GM19438 (cell line): Measurements from ENCODE around the gene SPPL2B.
"Not testable (repeated sequence)": the region's sequence is repeated elsewhere in the genome, so short reads cannot be mapped to it uniquely, and the experiment has no call there.

Experiments used
- ATAC-seq: cut with Tn5 transposase; IDR thresholded peaks from one replicate; pipeline ENCODE4 v1.9.1; 2021; ENCODE audit warnings: low read depth; ENCODE audit not compliant: unreplicated experiment

Gene SPPL2B

DNA sequence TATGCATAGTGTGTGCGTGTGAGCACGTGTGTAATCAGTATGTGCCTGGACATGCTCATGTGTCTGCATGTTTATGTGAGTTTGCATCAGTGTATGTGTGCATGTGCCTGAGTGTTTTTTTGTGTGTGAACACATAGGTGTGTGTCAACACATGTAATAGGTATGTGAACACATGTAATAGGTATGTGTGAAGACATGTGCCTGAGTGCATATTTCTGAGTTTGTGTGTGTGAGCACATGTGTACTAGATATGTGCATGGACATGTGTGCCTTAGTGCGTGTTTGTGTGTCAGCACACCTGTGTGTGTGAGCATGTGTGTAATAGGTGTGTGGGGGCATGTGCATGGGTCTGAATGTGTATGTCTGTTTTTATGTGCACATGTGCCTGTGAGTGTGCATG is 7.4 kb downstream of the SPPL2B start:
- no peak for ATAC-seq

DNA sequence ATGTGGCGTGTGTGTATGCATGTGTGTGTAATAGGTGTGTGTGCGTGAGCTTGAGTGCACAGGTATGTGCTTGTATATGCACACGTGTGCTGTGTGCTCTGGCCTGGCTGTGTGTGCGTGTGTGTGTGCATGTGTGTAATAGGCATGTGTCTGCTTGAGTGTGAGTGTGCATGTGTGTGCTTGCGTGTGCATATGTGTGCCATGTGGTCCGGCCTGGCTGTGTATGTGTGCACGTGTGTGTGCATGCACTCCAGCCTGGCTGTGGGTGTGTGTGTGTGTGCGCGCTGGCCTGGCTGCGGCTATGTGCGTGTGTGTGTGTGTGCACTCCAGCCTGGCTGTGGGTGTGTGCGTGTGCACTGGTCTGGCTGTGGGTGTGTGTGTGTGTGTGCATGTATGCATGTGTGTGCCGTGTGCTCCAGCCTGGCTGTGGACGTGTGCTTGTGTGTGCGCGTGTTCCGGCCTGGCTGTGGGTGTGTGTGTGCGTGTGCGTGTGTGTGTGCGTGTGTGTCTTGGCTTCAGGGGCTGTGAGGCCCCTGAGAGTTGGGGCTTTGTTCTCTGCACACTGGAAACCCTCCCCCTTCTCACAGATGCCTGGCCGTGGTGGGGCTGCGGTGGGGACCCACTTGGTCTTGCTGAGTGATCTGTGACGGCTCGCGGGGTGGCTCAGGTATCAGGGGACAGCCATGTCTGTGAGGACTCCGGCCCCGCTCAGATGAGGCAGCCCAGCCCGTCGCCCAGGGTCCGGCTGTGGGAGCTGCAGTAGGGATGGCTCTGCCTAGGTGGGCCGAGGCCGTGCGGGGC is 8.2 kb downstream of the SPPL2B start:
- ATAC-seq, result no peak

DNA sequence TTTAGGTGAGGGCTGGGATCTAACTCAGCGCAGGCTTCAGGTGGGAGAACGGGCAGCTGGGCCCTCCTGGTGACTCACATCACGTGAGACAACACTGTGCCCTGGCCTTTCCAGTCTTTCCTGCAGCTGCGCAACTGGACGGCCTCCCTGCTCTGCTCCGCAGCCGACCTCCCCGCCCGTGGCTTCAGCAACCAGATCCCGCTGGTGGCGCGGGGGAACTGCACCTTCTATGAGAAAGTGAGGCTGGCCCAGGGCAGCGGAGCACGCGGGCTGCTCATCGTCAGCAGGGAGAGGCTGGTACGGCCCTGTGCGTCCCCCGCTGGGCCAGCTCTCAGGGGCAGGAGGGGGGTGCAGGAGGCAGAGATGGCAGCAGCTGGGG is 8.8 kb downstream of the SPPL2B start:
- ATAC-seq, result no peak

DNA sequence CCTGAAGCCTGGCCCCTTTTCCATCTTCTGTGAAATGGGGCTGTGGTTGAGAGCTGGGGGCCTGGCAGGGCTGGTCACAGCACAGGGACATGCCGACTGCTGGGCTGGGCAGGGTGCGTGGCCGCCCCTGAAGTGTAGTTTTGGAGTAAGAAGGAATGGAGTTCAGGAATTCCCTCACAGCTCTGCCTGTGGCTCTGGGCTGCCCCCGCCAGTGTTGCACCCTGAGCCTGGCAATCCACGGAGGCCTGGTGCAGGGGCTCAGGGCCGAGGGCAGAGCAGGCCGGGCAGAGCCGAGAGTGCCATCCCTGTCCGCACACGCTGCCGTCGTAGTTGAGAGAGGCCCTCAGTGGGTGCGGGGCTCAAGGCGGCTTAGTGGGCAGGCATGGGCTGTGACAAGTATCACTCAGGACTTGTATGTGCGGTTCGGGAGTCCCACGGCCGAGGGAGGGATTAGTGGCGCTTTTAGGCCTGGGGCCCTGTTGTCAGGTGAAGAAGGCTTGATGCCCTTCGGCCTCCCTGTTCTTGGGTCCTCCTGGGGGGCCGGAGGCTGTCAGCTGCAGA is 9.7 kb downstream of the SPPL2B start:
- ATAC-seq, result no peak

DNA sequence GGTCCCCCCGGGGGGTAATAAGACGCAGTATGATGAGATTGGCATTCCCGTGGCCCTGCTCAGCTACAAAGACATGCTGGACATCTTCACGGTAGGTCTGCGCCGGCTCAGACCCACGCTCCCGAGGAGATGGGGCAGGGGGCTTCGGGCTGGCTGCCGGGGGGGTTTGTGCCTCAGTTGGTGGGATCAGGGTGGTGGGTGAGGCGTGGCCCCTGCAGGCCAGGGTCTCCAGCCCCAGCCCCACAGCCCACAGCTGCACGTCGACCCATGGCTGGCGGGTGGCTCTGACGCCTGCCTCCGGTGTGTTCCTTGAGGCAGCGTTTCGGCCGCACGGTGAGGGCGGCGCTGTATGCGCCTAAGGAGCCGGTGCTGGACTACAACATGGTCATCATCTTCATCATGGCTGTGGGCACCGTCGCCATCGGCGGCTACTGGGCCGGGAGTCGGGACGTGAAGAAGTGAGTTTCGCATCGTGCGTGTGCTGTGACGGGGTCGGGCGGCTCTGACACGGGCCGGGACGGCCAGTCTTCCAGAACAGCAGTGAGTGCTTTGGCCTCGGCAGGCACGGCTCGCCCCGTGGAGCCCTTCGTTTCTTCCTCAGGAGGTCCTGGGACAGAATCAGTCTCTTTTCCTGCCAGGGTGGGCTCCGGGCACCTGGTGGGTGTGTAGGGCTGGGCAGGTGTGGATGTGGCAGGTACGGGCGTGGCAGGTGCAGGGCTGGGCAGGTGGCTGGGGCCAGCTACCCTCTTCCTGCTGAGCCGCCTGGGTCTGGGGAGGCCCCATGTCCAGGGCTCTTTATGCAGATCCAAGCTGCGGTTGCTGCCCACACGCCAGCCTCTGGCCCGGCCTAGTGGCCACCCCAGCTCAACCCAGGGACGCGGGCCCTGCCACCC is 10.5 kb downstream of the SPPL2B start:
- no peak for ATAC-seq

DNA sequence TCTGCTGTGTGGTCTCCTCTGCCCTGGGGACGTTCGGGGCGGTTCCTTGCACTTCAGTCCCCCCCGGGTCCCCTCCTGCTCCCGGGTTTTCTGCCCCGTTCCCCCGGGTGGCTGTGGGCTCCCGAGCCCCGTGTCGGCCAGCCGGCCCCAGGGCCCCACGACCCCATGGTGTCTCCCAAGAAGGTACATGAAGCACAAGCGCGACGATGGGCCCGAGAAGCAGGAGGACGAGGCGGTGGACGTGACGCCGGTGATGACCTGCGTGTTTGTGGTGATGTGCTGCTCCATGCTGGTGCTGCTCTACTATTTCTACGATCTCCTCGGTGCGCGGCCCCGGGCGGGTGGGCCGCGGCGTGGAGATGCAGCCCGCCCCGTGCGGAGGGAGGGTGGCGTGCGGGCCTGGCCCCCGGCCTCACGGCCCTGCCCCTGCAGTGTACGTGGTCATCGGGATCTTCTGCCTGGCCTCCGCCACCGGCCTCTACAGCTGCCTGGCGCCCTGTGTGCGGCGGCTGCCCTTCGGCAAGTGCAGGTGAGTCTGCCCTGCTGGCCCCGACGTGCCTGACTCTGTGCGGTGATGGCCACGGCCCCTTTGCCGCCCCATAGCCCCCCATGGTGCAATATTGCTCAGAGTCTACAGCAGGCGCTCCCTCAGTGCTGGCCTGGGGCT is 11.3 kb downstream of the SPPL2B start:
- ATAC-seq, result no peak

DNA sequence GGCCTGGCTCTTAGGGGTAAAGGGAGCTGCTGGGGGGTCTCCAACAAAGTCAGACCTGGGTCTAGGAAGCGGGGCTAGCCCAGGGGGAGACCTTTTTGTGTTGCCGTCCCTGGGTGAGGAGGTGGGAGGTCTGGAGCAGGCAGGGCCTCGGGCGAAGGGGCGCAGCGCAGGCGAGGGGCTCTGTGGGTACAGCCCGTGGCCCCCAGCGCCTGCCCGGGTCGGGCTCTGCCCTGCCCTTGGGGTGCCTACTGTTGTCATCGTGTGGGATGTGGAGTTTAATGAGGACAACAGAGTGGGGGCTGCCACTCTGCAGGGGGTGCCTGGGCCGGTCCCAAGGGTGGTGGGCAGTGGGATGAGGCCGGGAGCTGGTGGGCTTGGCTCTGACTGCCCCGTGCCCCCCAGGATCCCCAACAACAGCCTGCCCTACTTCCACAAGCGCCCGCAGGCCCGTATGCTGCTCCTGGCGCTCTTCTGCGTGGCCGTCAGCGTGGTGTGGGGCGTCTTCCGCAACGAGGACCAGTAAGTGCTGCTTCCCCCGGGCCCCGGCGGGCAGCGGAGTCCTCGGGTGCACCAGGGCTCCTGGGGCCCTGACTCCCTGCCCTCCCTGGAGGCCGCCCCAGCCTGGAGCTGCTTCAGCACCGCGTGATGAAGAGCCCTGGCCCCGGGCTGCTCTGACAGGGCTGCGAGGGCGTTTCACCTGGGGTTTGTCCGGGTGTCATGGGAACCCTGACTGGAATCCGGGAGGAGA is 12.2 kb downstream of the SPPL2B start:
- ATAC-seq, result no peak

DNA sequence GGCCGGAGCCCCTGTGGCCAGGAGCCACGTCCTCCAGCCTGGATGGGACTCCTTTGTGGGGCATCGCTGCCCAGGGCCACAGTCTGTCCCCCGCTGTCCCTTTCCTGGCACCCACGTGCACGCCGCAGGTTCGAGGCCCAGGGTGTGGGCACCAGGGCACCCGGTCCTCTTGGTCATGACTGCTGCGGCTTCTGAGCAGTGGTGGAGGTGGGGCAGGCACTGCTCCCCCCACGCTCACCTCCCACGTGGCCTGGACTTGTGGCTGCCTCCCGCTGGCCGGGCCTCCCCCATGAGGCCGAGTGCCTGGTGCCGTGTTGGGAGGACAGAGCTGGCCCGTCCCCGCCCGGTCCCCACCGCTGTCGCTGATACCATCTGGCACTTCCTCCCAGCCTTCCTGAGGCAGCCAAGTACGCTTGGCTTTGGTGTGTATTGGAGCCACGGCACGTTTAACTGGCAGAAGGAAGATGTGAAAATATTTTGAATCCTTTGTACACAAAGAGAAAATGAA is 12.8 kb downstream of the SPPL2B start:
- ATAC-seq, result no peak

DNA sequence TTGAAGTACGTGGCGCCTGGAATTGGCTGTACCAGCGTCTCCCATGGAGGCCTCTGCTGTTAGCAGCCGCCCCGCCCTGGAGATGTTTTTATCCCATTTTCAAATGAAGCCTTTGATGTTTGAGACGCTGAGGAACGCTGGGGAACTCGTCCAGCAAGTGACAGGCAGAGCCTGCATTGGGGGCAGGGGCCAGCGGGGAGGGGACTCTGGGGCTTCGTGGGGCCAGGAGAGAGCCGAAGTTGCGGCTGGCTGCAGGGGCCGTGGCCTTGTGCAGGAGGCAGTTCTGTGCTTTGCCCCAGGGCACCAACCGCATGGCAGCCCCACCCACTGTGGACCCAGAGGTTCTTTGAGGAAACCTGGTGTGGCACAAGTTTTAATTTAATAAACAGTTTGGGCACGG is 13.5 kb downstream of the SPPL2B start:
- no peak for ATAC-seq

DNA sequence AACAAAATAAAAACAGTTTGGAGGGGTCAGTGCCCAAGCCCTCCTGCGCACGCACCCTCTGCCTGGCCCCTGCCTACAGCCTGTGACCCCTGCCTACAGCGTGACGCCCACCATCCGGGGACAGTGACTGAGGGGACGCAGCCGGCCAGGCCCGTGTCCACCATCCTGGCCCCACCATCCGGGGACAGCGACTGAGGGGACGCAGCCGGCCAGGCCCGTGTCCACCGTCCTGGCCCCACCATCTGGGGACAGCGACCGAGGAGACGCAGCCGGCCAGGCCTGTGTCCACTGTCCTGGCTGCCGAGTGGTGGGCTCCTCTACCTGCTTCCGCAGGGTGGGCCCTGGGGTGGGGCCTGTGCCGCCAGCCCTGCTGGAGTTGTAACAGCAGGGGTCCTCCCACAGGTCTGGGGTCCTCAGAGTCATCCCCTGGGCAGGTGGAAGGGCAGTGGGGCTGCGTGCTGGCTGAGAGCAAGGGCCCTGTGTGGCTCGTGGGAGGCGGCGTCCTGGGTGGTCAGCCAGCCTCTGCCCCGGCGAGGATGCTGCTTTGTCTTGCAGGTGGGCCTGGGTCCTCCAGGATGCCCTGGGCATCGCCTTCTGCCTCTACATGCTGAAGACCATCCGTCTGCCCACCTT is 14.3 kb downstream of the SPPL2B start:
- no peak for ATAC-seq

DNA sequence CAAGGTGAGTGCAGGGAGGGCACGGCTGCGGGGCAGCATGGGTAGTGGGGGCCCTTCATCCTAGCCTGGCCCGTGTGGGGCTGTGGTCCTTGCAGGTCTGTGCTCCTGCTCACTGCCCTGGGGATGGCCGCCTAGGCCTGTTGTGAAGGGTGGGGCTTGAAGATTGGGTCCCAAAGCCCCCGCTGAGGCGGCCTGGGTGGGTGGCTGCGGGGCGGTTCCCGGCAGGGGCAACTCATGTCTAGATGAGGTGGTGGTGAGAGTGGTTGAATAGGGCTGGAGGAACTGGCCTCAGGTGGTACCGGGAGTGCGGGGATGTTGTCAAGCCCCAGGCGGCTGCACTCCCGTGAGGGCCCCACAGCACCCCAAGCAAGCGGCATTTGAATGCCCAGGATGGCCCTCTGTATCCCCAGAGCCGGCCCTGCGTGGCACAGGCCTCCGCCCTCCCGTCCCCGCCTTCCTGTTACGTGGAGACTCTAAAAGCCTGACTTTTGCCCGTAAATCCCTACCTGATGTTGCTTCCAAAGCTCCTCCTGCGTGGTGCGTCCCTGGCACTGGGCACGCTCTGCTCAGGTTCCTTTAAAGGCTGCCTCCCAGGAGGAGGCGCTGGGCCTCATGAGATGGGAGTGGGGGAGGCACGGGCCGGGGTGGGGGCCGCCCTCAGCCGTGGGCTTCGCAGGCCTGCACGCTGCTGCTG is 15.0 kb downstream of the SPPL2B start:
- no peak for ATAC-seq

DNA sequence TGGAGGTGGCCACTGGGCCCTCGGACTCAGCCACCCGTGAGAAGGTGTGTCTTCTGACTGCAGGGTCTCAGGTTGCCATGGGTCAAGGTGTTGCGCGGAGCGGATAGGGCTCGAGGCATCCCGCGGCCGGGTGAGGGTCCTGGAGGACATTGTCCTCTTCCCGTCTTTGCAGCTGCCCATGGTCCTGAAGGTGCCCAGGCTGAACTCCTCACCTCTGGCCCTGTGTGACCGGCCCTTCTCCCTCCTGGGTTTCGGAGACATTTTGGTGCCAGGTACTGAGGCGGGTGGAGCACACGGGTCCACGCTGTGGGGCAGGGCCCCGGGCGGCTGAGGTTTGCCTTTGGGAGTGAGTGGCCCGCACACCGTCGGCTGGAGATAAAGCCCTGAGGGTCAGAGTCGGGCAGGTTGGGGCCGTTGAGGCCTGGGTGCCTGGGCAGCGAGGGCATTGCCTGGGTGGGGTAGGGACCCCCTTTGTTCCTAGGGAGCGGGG is 15.9 kb downstream of the SPPL2B start:
- ATAC-seq, result no peak

DNA sequence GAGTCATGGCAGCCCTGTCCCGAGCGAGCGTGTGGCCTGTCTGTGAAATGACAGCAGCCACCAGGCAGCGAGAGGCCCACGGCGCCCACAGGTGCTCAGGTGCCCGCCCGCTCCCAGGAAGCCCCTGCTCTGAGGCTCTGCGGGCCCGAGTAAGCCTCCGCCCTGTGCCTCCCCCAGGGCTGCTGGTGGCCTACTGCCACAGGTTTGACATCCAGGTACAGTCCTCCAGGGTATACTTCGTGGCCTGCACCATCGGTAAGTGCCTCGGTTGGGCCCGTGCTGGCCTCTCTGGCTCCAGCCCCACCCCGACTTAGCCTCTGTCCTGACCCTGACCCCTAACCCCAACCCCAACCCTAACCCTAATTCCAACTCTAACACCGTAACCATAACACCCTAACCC is 16.6 kb downstream of the SPPL2B start:
- ATAC-seq, result no peak

DNA sequence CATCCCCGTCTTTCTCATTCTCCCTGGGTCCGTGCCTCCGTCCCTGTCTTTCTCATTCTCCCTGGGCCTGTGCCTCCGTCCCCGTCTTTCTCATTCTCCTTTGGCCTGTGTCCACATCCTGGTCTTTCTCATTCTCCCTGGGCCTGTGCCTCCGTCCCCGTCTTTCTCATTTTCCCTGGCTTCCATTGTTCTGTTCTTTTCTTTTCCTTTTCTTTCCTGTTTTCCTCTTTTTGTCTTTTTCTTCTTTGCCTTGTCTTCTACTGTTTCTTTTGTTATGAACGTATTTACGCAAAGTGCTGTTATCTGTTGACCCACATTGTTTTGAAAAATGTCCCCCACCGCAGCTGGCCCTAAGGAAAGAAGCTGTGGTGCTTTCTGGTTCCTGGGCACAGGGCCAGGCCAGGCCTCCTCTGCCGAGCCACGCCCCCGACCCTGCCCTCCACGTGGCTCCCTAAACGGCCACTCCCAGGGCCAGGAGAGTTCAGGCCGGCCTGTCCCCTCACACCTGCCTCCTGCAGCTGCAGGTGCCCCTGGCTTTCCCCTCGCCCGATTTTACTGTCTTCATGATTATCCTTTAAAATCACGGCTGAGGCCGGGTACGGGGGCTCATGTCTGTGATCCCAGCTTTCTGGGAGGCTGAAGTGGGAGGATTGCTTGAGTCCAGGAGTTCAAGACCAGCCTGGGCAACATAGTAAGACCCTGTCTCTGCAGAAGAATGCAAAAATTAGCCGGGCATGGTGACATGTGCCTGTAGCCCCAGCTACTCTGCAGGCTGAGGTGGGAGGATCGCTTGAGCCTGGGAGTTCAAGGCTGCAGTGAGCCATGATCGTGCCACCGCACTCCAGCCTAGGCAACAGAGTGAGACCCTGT is 17.5 kb downstream of the SPPL2B start:
- ATAC-seq, result no peak

DNA sequence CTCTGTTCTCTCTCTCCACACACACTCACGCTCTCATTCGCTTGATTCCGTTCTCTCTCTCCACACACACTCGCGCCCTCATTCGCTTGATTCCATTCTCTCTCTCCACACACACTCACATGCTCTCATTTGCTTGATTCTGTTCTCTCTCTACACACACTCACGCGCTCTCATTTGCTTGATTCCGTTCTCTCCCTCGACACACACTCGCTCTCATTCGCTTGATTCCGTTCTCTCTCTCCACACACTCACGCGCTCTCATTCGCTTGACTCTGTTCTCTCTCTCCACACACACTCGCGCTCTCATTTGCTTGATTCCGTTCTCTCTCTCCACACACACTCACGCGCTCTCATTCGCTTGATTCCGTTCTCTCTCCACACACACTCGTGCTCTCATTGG is 21.3 kb downstream of the SPPL2B start:
- ATAC-seq, result not testable (repeated sequence)

DNA sequence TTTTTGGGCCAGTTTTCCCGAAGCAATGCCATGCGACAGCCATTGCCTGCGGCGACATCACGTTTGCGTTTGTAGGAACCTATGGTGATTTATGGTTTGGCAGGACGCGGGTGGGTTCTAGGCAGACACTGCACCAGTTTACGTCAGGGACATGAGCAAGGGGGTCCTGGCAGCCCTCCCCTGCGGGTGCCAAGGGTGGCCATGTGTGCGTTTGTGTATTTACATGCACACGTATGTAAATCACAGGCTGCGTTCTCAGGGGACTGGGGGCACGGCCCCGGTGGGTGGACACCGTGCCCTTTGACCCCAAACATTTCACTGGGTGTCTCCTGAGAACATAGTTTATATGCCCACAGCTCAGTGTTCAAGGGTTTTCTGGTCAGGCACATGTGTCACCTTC is 22.2 kb downstream of the SPPL2B start:
- no peak for ATAC-seq

DNA sequence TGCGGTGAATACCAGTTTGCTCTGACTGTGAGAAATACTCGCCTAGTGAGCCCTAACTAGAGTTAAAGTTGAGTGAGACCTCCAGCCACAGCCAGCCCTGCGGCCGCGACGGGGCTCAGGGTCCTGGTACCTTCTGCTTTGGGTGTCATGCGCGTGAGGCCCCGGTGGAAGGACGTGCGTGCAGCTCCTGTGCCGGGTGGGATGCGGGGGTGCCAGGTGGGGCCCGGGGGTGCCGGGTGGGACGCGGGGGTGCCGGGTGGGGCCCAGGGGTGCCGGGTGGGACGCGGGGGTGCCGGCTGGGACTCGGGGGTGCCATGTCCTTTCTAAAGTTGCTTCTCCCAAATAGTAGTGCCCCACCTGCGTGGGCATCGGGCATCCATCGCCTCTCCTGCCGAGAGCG is 23.1 kb downstream of the SPPL2B start:
- no peak for ATAC-seq

DNA sequence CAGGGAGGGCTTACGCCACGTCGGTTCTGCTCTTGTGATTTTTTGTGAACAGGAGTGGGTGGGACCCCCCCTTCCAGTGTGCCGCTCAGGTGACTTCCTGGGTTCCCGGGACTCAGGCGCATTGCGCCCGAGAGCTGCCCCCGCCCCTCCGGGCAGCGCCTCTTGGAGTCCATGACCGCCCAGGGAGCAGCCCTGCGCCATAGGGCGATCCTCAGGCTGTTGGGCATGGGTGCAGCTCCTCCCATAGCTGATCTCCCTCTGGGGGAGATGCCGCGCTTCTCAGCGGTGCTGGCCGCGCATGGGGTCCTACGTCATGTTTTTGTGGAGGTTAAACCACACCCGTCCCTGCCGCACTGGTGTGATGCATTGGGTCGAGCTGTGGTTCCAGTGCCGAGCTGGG is 23.6 kb downstream of the SPPL2B start:
- no peak for ATAC-seq
